Measurements from ENCODE around the gene MAP4K5. TPM values are rescaled to one million over a fixed set of nuclear protein-coding genes. Genes with fewer than 3 reads are reported as not detected.
A peak's percentile ranks its signal among the peaks of the same experiment; 100 is the strongest.

Gene MAP4K5
- total RNA-seq, 6 donors from 2014 or later: 44.5 to 131 (median 80.0) TPM

GRCh38 chr14:50381823-50382287 lies 150.5 kb downstream of the MAP4K5 start:
- no peak for TF ChIP-seq POLR2AphosphoS5 (IDR thresholded peaks at IDR 0.05)
- no peak for TF ChIP-seq POLR2A (IDR thresholded peaks at IDR 0.05)
- TF ChIP-seq EP300 (IDR thresholded peaks at IDR 0.05): no peak
- TF ChIP-seq CTCF (IDR thresholded peaks at IDR 0.05): no peak
- DNase-seq (peak in 1 of 2 donors; percentile 38), ATAC-seq (ENCODE audit: low FRiP score in 2 of 2) (no peak)
- H3K4me1 ChIP-seq: no peaks in the 10 kb centered on the region
- H3K4me3 ChIP-seq: no peak overlapping the region
- H3K36me3 ChIP-seq: peaks cover 0 to 4% (median 0%) of the 10 kb centered on the region in 4 donors
- no peak overlapping the region for H3K27ac ChIP-seq
- 83% methylated on average over 14 of the region's 14 CpGs for WGBS, 2 donors
- no peaks in the 10 kb centered on the region for H3K27me3 ChIP-seq
- H3K9me3 ChIP-seq: no peaks in the 10 kb centered on the region

- Histone ChIP-seq H3K9me3 (no peaks in the 10 kb centered on the region), H3K4me3 (no peak overlapping the region), H3K36me3 (peaks cover 0 to 4% (median 0%) of the 10 kb centered on the region in 4 donors), H3K27ac (no peak overlapping the region), H3K4me1 (no peaks in the 10 kb centered on the region), H3K27me3 (no peaks in the 10 kb centered on the region)
- TF ChIP-seq CTCF (IDR thresholded peaks at IDR 0.05) (no peak), POLR2AphosphoS5 (IDR thresholded peaks at IDR 0.05) (no peak), EP300 (IDR thresholded peaks at IDR 0.05) (no peak), POLR2A (IDR thresholded peaks at IDR 0.05) (no peak)
- 100% methylated on average over 1 of the region's 1 CpG for WGBS, 2 donors
- DNase-seq (no peak), ATAC-seq (ENCODE audit: low FRiP score in 2 of 2) (peak in 1 of 2 donors; percentile 5)
Measured at GRCh38 chr14:50381008-50381407, 151.4 kb downstream of the MAP4K5 start.

DNA sequence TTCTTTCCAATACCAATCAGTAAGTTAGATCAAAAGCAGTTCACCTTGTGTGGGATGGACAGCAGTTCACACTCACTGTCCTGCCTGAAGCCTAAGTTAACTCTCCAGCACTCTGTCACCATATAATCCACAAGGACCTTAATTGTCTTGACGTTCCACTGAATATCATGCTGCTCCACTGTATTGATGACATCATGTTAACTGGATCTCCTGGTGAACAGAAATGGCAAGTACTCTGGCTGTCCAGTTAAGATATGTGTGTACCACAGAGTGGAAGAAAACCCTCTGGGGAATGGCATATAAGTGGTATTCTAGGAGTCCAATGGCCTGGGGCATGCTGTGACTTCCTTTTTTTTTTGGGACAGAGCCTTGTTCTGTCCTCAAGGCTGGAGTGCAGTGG lies 151.9 kb downstream of the MAP4K5 start:
- WGBS, 2 donors: 86 to 93% methylated on average over 1 of the region's 1 CpG
- DNase-seq (no peak), ATAC-seq (ENCODE audit: low FRiP score in 2 of 2) (no peak)
- Histone ChIP-seq H3K4me1 (no peaks in the 10 kb centered on the region), H3K27me3 (no peaks in the 10 kb centered on the region), H3K4me3 (no peak overlapping the region), H3K36me3 (peaks cover 0 to 4% (median 0%) of the 10 kb centered on the region in 4 donors), H3K9me3 (no peaks in the 10 kb centered on the region), H3K27ac (no peak overlapping the region)
- TF ChIP-seq EP300 (IDR thresholded peaks at IDR 0.05) (no peak), POLR2A (IDR thresholded peaks at IDR 0.05) (no peak), POLR2AphosphoS5 (IDR thresholded peaks at IDR 0.05) (no peak), CTCF (IDR thresholded peaks at IDR 0.05) (no peak)

DNA sequence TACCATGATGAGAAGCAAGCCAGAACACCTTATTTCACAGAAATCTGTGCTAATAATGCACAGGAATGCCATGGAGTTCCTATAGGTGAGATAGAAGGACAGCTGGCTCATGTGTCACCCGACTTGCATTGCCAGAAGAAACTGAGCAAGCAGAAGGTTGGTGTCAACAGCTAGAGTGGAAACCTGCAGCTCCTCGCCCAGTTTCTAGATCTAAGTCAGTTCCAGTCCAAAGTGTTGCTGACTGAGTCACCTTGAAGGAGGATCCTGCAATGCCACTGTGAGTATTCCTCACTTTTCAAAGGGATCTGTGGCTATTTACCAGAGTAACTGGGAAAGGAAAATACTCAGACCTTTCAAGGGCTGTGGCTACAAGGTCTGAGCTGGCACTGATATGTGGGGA lies 152.8 kb downstream of the MAP4K5 start:
- H3K4me3 ChIP-seq: no peak overlapping the region
- no peaks in the 10 kb centered on the region for H3K27me3 ChIP-seq
- H3K4me1 ChIP-seq: no peaks in the 10 kb centered on the region
- no peak for DNase-seq
- TF ChIP-seq EP300 (IDR thresholded peaks at IDR 0.05): no peak
- no peak for TF ChIP-seq CTCF (IDR thresholded peaks at IDR 0.05)
- TF ChIP-seq POLR2AphosphoS5 (IDR thresholded peaks at IDR 0.05): no peak
- no peak for TF ChIP-seq POLR2A (IDR thresholded peaks at IDR 0.05)
- H3K27ac ChIP-seq: no peak overlapping the region
- 91 to 92% methylated on average over 2 of the region's 2 CpGs for WGBS, 2 donors
- ATAC-seq (ENCODE audit: low FRiP score in 2 of 2): no peak
- H3K36me3 ChIP-seq: peaks cover 0 to 4% (median 0%) of the 10 kb centered on the region in 4 donors
- H3K9me3 ChIP-seq: no peaks in the 10 kb centered on the region

GRCh38 chr14:50377550-50378085 lies 154.8 kb downstream of the MAP4K5 start:
- Histone ChIP-seq H3K4me1 (no peaks in the 10 kb centered on the region), H3K27me3 (no peaks in the 10 kb centered on the region), H3K36me3 (peaks cover 0 to 4% (median 0%) of the 10 kb centered on the region in 4 donors), H3K4me3 (no peak overlapping the region), H3K27ac (no peak overlapping the region), H3K9me3 (no peaks in the 10 kb centered on the region)
- ATAC-seq (ENCODE audit: low FRiP score in 2 of 2): peak; percentile 29 to 31
- 81 to 86% methylated on average over 4 of the region's 4 CpGs for WGBS, 2 donors
- no peak for DNase-seq
- TF ChIP-seq POLR2A (IDR thresholded peaks at IDR 0.05) (no peak), EP300 (IDR thresholded peaks at IDR 0.05) (no peak), POLR2AphosphoS5 (IDR thresholded peaks at IDR 0.05) (no peak), CTCF (IDR thresholded peaks at IDR 0.05) (no peak)
